Neural cell (in vitro differentiated cells): ENCODE results near the gene GRWD1.

Experiments
- CTCF ChIP-seq: fragments of 450-650 bp; IDR thresholded peaks from 2 replicates; pipeline ENCODE4 v1.5.1; 2014; ENCODE audit warnings: antibody characterized with exemption, mild to moderate bottlenecking, moderate library complexity; ENCODE audit not compliant: poor library complexity, severe bottlenecking
- EZH2 ChIP-seq: fragments of 200-600, 300-800 bp; shearing (Covaris generic), sonication (generic); IDR thresholded peaks from 2 replicates; pipeline ENCODE4 v1.6.1; 2014; ENCODE audit warnings: antibody characterized with exemption, low read length, borderline replicate concordance, mild to moderate bottlenecking; ENCODE audit not compliant: insufficient read depth, poor library complexity, severe bottlenecking
- REST ChIP-seq: IDR thresholded peaks from 2 replicates; pipeline ENCODE4 v1.6.1; 2012; ENCODE audit warnings: borderline replicate concordance

- TF ChIP-seq CTCF (no peak), REST (no peak), EZH2 (no peak)
Measured at GRCh38 chr19:48466561-48467325, 21.0 kb downstream of the GRWD1 start.
